ENCODE measurements around the gene SLC13A3. TPM values are rescaled to one million over a fixed set of nuclear protein-coding genes. Genes with fewer than 3 reads are reported as not detected.
A peak's percentile ranks its signal among the peaks of the same experiment; 100 is the strongest.

SLC13A3 gene
- total RNA-seq, 2 experiments from 2014 or later = 0.07 TPM

DNA sequence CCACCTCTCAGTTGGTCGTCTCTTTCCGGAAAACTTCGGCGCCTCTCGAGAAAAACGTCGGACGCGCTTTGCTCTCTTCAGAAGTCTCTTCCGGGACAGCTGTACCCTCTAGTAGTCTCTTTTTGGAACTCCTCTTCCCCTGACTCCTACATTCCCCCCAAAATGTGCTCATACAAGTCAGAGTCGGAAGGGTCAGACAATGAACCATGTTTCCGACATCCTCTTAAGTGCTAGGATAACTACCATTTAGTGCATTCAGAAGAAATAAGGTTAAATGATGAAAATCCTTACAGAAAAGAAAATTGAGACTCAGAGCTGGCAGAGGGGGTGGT lies 38.5 kb upstream of the SLC13A3 start:
- intact Hi-C loops (cut with DNase I, micrococcal nuclease) = loop anchor here (1.0 to 5.0 kb wide), 14 partner anchors 127 to 1802 kb away; partner anchors contain the start of genes ELMO2 (in 2 of the 2), CDH22 (in 1 of the 2), NCOA5 (in 1 of the 2) and YWHAB (in 1 of the 2)
- ChIA-PET POLR2A (interaction anchor here (0.9 to 1.2 kb wide), 2 partner anchors 17 to 176 kb away, joined by 3 read pairs; partner anchors contain the start of gene ZNF334), CTCF (interaction anchor here (0.8 to 1.9 kb wide), 4 partner anchors 9 to 384 kb away, joined by 3 to 10 read pairs (median 4); no protein-coding TSS in a partner anchor)
- peak overlapping the region; percentile 91 for H3K4me3 Mint-ChIP-seq
- DNase-seq (no peak), ATAC-seq (no peak)
- peak overlapping the region; percentile 91 for H3K27ac Mint-ChIP-seq
- H3K27me3 Mint-ChIP-seq = no peaks in the 10 kb centered on the region
- H3K36me3 Mint-ChIP-seq (ENCODE audit: low read depth) = peaks cover 21% of the 10 kb centered on the region
- no peaks in the 10 kb centered on the region for H3K9me3 Mint-ChIP-seq (ENCODE audit: low read depth)
- H3K4me1 Mint-ChIP-seq = peaks cover 42% of the 10 kb centered on the region

DNA sequence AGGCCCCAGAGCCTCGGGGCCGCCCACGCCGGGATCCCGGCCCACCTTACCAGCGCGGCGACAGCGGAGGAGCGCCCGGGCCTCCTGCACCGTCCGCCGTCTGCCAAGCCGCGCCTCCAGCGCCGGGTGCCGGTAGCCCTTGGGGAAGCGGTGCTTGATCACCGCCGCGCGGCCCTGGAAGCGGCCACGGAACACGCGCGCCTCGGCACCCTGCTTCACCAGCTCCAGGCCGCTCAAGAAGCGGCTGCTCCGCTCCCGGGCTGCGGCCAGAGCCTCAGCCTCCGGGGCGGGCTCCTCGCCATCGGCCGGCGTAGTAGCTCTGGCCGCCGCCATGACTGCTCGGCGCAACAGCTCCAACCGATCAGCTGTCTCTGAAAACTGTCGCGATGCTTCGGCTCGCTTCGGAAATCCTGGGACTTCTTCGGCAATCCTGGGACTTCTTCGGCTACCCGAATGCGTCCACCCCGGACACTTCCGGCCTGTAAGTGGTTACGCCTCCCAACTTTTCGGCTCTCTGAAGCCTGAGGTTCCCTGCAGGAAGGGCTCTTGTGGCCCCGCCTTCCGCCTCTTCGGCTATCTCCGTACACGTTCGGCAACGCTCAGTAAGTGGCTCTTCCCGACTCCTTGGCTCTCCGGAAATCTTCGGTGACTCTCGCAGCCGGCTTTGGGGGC lies 38.0 kb upstream of the SLC13A3 start, which contains the start of gene TP53RK:
TP53RK (minus strand) TSS at position 363 of the 672 bp plus-strand sequence; CDS start at position 333, 30 bp downstream.
- intact Hi-C loops (cut with DNase I, micrococcal nuclease) = loop anchor here (1.0 to 5.0 kb wide), 14 partner anchors 127 to 1802 kb away; partner anchors contain the start of genes ELMO2 (in 2 of the 2), CDH22 (in 1 of the 2), NCOA5 (in 1 of the 2) and YWHAB (in 1 of the 2)
- ChIA-PET POLR2A (interaction anchor here (0.9 to 1.2 kb wide), 2 partner anchors 18 to 176 kb away, joined by 3 read pairs; partner anchors contain the start of gene ZNF334), CTCF (interaction anchor here (0.8 to 1.9 kb wide), 5 partner anchors 8 to 384 kb away, joined by 3 to 10 read pairs (median 4); no protein-coding TSS in a partner anchor)
- no peaks in the 10 kb centered on the region for H3K9me3 Mint-ChIP-seq (ENCODE audit: low read depth)
- H3K36me3 Mint-ChIP-seq (ENCODE audit: low read depth) = peaks cover 23% of the 10 kb centered on the region
- H3K27ac Mint-ChIP-seq = peak within 1 kb of the TSS; percentile 95
- H3K4me3 Mint-ChIP-seq = peak within 1 kb of the TSS; percentile 91
- peak; percentile 98 for ATAC-seq
- no peaks in the 10 kb centered on the region for H3K27me3 Mint-ChIP-seq
- peak; percentile 98 for DNase-seq
- peaks cover 39% of the 10 kb centered on the region for H3K4me1 Mint-ChIP-seq

DNA sequence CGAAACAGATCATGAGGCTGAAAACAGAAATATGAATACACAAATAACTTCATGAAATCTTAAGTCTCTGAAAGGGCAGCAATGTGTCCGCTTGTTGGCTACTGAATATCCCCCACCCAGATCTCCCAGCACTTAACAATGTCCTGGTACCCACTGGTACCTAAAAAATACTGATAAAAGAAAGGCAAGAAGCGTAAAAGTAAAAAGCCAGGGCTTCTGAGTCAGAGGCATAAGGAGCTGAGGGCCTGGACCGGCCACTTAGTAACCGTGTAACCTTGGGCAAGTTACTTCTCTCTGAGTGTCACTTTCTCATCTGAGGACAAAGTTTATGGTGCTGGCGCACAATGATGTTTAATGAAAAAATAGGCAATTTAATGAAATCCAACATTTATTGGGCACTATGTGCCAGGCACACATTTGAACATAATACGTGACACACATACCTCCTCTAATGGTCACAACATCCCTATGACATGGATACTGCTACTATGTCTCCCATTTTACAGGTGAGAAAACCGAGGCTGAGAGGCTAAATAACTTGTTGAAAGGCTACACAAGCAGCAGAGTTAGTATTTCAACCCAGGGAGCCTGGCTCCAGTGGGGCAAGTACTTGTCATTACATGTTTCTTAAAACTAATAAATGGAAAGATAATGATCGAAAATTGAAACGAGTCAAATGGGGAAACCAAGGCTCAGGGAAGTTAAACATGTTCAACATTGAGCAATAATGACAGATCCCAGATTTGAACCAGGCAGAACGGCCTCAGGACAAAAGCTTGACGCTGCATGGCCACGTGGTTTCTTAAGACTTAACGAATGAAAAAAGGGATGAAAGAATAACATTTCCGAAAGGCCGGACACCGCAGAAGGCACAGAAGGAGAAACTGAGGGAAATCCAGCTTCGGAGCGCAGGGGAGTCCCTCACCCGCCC lies 37.2 kb upstream of the SLC13A3 start:
- Mint-ChIP-seq H3K4me3 (peak overlapping the region; percentile 91), H3K36me3 (ENCODE audit: low read depth) (peaks cover 26% of the 10 kb centered on the region), H3K27ac (peak overlapping the region; percentile 95), H3K27me3 (no peaks in the 10 kb centered on the region), H3K9me3 (ENCODE audit: low read depth) (no peaks in the 10 kb centered on the region), H3K4me1 (peaks cover 46% of the 10 kb centered on the region)
- intact Hi-C loops (cut with DNase I, micrococcal nuclease) = loop anchor here (1.0 to 5.0 kb wide), 14 partner anchors 126 to 1801 kb away; partner anchors contain the start of genes ELMO2 (in 2 of the 2), CDH22 (in 1 of the 2), NCOA5 (in 1 of the 2) and YWHAB (in 1 of the 2)
- ChIA-PET CTCF (interaction anchor here (1.0 to 1.6 kb wide), 4 partner anchors 144 to 383 kb away, joined by 4 read pairs; no protein-coding TSS in a partner anchor), POLR2A (interaction anchor here (0.6 to 1.2 kb wide), 2 partner anchors 19 to 130 kb away, joined by 3 read pairs; no protein-coding TSS in a partner anchor)
- DNase-seq = no peak
- ATAC-seq = no peak

DNA sequence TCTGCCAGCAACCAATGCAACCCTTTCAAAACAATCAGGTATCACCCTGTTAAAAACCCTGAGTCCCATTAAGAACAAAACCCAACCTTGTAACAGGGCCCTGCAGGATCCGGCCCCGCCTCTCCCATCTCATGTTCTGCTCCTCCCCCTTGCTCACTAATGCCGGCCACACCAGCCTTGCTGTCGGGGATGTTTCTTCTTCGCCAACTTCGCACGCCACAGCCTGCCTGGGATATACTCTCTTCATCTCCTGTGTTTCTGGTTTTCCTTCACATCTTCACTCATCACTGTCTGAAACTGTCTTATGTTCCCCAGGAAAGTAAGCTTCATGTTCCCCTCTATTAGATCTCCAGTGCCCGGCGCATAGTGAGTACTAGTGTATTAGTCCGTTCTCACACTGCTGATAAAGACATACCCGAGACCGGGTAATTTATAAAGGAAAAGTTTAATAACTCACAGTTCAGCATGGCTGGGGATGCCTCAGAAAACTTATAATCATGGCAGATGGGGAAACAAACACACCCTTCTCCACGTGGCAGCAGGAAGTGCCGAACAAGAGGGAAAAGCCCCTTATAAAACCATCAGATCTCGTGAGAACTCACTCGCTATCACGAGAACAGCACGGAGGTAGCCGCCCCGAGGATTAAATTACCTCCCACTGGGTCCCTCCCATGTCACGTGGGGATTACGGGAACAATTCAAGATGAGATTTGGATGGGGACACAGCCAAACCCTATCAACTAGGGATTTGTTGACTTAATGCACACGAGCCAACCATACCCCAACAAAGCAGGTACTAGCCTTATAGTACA lies 32.9 kb upstream of the SLC13A3 start:
- no peaks in the 10 kb centered on the region for H3K27me3 Mint-ChIP-seq
- intact Hi-C loops (cut with DNase I, micrococcal nuclease) = no loop called here
- H3K4me3 Mint-ChIP-seq = no peak overlapping the region
- ATAC-seq (no peak), DNase-seq (peak; percentile 19)
- ChIA-PET CTCF (interaction anchor here (0.8 to 4.5 kb wide), 3 partner anchors 15 to 156 kb away, joined by 3 to 13 read pairs (median 3); no protein-coding TSS in a partner anchor), POLR2A (no interaction called here)
- H3K27ac Mint-ChIP-seq = peak overlapping the region; percentile 7
- no peaks in the 10 kb centered on the region for H3K9me3 Mint-ChIP-seq (ENCODE audit: low read depth)
- peaks cover 26% of the 10 kb centered on the region for H3K36me3 Mint-ChIP-seq (ENCODE audit: low read depth)
- peaks cover 48% of the 10 kb centered on the region for H3K4me1 Mint-ChIP-seq

DNA sequence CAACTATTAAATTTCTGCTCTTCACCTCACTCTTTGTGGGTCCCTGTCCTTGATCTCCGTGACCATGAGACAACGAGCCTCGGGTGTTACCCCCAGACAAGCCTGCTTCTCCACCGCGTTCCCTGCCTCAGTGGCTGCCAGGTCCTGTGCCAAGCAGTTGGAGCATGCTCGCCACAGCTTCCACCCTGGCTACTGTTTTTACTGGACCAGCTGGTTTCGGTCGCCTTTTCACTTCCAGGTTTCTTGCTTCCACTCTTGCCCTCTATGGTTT lies 32.3 kb upstream of the SLC13A3 start:
- H3K4me1 Mint-ChIP-seq = peaks cover 48% of the 10 kb centered on the region
- no peak overlapping the region for H3K4me3 Mint-ChIP-seq
- no peaks in the 10 kb centered on the region for H3K27me3 Mint-ChIP-seq
- peak overlapping the region; percentile 21 for H3K27ac Mint-ChIP-seq
- ChIA-PET POLR2A (no interaction called here), CTCF (interaction anchor here (1.1 to 4.5 kb wide), 2 partner anchors 15 to 35 kb away, joined by 3 to 13 read pairs; no protein-coding TSS in a partner anchor)
- H3K9me3 Mint-ChIP-seq (ENCODE audit: low read depth) = no peaks in the 10 kb centered on the region
- intact Hi-C loops (cut with DNase I, micrococcal nuclease) = no loop called here
- peaks cover 26% of the 10 kb centered on the region for H3K36me3 Mint-ChIP-seq (ENCODE audit: low read depth)
- DNase-seq (no peak), ATAC-seq (no peak)

DNA sequence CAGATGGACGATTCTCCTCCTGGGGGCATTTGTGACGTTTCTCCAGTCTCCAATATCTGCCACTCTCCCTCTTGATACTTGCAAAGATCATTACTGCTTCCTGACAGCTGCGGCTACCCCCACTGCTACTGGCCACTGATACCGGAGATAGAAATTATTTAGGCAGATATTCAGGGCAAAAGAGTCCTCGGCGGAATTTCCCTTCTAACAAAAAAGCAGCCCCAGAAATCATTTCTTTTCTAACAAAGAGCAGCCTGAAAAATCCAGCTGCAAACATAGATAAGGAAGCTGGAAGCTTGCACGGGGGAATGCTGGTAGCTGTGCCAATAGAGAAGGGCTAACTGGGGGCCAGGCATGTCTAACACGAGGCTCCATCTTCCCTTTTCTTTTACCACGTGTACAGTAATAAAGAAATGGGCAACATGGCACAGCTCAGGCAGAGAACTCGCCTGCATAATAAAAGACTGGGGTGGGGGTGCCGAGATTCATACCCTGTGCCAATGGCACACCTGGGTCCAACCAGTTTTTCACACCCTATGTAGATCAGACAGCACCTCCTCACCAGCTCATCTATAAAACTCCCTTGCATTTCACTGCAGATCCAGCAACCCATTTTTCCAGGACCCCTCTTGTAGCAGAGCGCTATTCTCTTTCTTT lies 31.9 kb upstream of the SLC13A3 start:
- H3K9me3 Mint-ChIP-seq (ENCODE audit: low read depth) = no peaks in the 10 kb centered on the region
- no peak overlapping the region for H3K4me3 Mint-ChIP-seq
- H3K4me1 Mint-ChIP-seq = peaks cover 48% of the 10 kb centered on the region
- intact Hi-C loops (cut with DNase I, micrococcal nuclease) = no loop called here
- CTCF ChIA-PET = interaction anchor here (0.6 to 4.5 kb wide), 8 partner anchors 11 to 1716 kb away, joined by 3 to 13 read pairs (median 3); no protein-coding TSS in a partner anchor
- DNase-seq = no peak
- no peak for ATAC-seq
- H3K36me3 Mint-ChIP-seq (ENCODE audit: low read depth) = peaks cover 26% of the 10 kb centered on the region
- no peaks in the 10 kb centered on the region for H3K27me3 Mint-ChIP-seq
- POLR2A ChIA-PET = no interaction called here
- peak overlapping the region; percentile 21 for H3K27ac Mint-ChIP-seq

DNA sequence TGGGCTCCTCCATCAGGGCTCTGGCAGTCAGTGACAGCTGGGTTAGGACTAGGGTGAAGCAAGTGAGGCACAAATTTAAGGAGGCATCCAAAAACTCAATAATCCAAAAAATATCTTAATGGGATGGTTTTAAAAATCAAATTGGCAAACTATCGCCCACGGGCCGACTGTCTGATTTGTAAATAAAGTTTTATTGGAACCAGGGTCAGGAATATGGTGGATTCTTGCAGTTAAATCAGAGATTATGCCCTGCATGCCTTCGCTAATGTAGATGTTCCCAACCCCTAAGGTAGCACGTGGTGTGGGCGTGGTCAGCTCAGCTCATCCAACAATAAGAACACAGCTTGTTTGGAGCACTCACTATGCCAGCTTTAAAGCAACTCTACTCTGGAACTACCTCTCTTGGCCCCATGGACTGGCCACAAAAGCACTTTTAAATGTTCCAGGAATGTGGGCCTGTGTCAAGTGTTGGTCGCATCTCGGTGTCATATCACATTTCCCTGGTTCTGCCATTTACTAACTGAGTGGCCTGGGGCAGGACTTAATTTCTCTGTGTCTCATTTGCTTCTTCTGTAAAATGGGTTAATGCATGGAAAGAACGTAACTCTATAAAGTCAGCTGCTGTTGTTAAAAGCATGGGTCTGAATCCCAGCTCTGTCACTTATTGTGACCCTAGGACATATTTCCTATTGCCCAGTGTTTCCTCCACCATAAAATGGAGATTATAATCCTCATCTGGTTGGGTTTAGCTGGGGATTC lies 31.0 kb upstream of the SLC13A3 start:
- Mint-ChIP-seq H3K36me3 (ENCODE audit: low read depth) (peaks cover 21% of the 10 kb centered on the region), H3K27ac (no peak overlapping the region), H3K9me3 (ENCODE audit: low read depth) (no peaks in the 10 kb centered on the region), H3K27me3 (no peaks in the 10 kb centered on the region), H3K4me1 (peaks cover 39% of the 10 kb centered on the region), H3K4me3 (no peak overlapping the region)
- DNase-seq (no peak), ATAC-seq (no peak)
- ChIA-PET POLR2A (no interaction called here), CTCF (interaction anchor here (0.6 to 4.5 kb wide), 10 partner anchors 8 to 244 kb away, joined by 3 to 13 read pairs (median 3); partner anchors contain the start of gene TP53RK)
- intact Hi-C loops (cut with DNase I, micrococcal nuclease) = no loop called here

DNA sequence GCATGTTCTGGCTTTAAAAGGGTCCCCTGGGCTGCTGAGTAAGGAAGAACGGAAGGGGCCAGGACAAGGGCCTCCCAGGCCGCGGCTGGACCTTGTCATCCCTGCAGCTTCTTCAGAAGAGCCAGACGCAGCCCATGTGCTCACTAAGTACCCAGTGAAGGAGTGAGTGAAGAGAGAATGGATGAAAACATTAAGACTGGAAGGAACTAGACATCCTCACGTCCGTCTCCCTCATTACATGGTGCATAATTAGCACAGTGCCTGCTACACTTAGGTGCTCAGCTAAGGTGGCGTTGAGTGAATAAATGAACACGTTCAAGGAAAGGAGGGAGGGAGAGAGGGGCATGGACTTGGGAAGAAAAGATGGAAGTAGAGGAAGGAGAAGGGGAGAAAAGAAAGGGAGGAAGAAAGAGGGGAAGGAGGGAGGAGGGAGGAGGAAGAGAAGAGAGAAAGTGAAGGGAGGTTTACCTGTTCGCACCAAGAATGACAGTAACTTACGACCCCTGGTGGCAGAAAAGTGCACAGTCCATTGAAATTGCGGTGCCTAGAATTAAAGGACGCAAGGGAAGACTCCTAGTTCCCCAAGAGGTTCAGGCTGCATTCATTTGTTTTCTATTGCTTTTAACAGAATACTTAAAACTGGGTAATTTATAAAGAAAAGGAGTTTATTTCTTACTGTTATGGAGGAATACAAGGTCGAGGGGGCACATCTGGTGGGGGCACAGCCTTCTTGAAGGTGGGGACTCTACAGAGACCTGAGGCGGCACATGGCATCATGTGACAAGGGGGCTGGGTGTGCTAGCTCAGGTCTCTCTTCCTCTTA lies 30.0 kb upstream of the SLC13A3 start:
- ATAC-seq (peak; percentile 80), DNase-seq (peak; percentile 83)
- H3K36me3 Mint-ChIP-seq (ENCODE audit: low read depth) = peaks cover 15% of the 10 kb centered on the region
- ChIA-PET POLR2A (interaction anchor here (0.6 kb wide), 1 partner anchor 297 kb away, joined by 8 read pairs; no protein-coding TSS in a partner anchor), CTCF (interaction anchor here (0.6 to 4.5 kb wide), 18 partner anchors 9 to 548 kb away, joined by 3 to 16 read pairs (median 4); partner anchors contain the start of gene TP53RK)
- no peaks in the 10 kb centered on the region for H3K9me3 Mint-ChIP-seq (ENCODE audit: low read depth)
- intact Hi-C loops (cut with DNase I, micrococcal nuclease) = loop anchor here (1.0 to 2.0 kb wide), 5 partner anchors 119 to 549 kb away; no protein-coding TSS in a partner anchor
- no peak overlapping the region for H3K27ac Mint-ChIP-seq
- H3K27me3 Mint-ChIP-seq = no peaks in the 10 kb centered on the region
- no peak overlapping the region for H3K4me3 Mint-ChIP-seq
- H3K4me1 Mint-ChIP-seq = peaks cover 29% of the 10 kb centered on the region

DNA sequence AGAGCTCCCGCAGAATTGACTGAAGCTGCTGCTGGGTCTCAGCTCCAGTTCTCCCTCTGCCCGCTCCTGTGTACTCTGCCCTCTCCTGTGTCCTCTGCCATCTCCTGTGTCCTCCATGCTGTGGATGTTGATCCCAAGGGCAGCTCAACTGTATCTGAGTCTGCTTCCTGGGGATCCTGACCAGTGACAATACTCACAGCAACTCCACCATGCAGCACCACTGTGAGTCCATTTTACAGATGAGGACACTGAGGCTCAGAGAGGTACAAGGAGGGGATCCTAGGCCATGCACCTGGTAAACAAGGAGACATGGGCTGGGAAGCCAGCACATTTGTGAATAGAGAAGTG lies 29.4 kb upstream of the SLC13A3 start:
- peaks cover 9% of the 10 kb centered on the region for H3K36me3 Mint-ChIP-seq (ENCODE audit: low read depth)
- H3K9me3 Mint-ChIP-seq (ENCODE audit: low read depth) = no peaks in the 10 kb centered on the region
- H3K4me1 Mint-ChIP-seq = peaks cover 23% of the 10 kb centered on the region
- H3K4me3 Mint-ChIP-seq = no peak overlapping the region
- intact Hi-C loops (cut with DNase I, micrococcal nuclease) = loop anchor here (1.0 to 2.0 kb wide), 5 partner anchors 118 to 548 kb away; no protein-coding TSS in a partner anchor
- CTCF ChIA-PET = interaction anchor here (0.5 to 4.5 kb wide), 19 partner anchors 9 to 722 kb away, joined by 3 to 16 read pairs (median 4); partner anchors contain the start of gene TP53RK
- no peak overlapping the region for H3K27ac Mint-ChIP-seq
- no peak for DNase-seq
- H3K27me3 Mint-ChIP-seq = peaks cover 1% of the 10 kb centered on the region
- POLR2A ChIA-PET = no interaction called here
- ATAC-seq = no peak

Data from activated CD4-positive, alpha-beta T cell treated with anti-CD3 and anti-CD28 coated beads for 36 hours (primary cell).